Suppressor macrophage (primary cell): ENCODE data around the gene FIGNL2.

Source experiments
- DNase-seq, 4 experiments: peaks; one replicate each; pipeline ENCODE4 v3.0.0-alpha.2; 2020 to 2022

Gene FIGNL2

DNA sequence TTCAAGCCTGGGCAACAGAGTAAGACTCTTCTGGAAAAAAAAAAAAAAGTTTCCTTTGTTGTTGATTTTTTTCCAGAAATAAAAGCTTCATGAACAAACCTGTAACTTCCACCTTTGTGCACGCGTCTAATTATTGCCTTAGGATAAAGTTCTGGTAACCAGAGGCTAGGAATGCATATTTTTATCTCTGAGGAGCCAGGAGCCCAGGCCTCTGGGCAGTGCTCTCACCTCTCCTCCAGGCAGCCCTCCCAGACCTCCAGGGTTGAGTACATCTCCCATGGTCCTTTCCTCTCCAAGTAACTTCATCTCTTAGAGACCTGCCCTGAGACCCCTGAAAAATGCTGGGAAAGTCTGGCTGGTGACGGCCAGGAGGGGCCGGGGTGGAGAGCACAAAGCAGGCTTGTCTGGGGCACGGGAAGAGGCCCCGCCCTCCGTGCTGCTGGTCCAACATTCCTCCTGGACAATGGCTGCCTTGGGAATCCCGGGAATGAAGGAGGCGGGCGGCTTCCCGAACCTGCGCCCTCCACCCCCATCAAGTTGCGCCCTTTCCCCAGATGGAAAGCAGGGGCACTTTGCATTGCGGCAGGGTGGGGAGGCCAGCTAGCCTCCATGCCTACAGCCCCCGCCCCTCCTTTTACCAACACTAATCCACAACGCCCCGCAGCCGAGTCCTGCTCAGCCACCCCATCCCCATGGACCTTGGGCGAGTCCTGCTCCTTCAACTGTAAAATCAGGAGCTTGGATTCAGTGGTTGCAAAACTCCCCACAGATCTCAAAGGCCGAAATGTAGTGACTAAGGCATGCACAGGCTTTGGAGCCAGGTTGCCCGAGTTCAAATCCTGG, 7.3 kb upstream of the FIGNL2 start:
- no peak for DNase-seq

DNA sequence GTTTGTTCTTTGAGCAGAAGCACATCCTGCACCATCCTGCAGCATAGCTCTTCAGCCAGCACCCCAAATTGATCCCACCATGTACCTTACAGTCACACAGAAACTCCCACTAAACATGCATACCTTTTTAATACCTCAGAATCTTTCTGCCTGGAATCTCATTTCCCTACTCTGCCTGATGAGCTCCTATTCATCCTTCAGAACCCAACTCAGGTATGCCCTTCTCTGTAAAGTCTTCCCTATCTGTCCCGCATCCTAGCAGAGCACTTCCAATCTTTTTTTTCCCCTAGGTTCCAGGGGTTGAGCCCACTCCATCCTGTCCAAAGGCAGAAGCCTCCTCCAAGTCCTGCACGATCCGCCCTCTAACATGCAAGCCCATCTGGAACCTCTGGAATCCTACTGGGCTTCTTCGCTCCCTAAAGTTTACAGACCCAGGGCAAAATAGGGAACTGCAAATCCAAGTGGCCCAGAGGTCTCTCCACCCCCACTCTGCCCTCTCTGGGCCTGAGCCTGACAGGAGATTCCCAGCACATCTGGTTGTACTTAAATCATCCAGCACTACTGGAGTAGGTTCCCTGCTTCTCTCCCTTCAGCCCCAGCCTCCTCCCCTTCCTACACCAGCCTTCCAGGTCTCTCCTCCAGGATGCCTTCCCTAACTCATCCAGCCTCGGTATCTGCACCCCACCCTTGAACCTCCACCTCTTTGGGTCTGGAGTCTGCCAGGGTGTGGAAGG, 4.1 kb upstream of the FIGNL2 start:
- peak in 2 of 4 experiments; percentile 41 to 45 for DNase-seq

DNA sequence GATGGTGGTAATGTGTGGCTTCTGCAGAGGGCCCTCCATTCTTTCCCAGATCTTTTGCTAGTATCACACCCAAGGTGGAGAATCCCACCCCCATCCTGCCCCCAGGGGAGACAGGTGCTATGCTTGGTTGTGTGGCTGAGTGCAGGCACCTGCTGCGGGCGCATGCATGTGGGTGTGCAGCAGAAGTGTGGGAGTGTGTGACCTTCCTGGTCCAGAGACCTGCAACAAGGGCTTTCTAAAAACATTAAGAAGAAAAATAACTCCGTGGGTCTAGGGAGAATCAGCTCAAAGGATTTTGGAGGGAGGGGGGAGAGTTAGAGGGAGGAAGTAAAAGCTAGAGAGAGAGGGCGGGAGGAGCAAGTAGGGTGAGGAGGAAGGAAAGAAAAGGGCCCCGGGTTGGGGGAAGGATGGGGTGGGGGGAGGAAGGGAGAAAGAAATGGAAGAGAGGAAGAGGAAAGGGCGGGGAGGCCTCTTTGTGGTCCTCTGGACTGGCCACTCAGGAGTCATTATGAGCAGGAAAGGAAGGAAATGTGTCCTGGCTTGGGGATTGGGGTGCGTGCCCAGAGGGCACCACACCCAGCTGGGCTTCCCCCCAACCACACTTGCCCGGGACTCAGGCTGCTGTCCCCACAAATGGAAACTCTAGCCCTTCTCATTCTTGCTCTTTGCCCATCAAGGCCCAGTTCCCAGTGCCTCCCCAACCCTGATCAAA, 3.1 kb upstream of the FIGNL2 start:
- DNase-seq: peak in 3 of 4 experiments; percentile 15 to 55 (median 38)

DNA sequence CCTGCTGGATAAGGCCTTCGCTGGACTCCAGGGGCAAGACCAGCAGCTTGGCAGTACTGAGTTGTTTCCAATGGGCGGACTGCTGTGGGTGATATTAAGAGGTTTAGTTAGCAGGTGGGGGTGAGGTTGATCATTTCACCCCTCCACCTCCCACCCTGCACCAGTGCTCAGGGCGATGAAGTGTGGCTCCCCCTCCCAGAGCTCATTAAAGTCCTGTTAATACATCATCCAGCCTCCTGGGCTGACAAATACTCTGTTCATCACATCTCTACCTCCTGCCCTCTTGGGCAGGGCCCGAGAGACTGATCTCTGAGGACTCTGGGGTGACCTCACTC, 2.4 kb upstream of the FIGNL2 start:
- no peak for DNase-seq

DNA sequence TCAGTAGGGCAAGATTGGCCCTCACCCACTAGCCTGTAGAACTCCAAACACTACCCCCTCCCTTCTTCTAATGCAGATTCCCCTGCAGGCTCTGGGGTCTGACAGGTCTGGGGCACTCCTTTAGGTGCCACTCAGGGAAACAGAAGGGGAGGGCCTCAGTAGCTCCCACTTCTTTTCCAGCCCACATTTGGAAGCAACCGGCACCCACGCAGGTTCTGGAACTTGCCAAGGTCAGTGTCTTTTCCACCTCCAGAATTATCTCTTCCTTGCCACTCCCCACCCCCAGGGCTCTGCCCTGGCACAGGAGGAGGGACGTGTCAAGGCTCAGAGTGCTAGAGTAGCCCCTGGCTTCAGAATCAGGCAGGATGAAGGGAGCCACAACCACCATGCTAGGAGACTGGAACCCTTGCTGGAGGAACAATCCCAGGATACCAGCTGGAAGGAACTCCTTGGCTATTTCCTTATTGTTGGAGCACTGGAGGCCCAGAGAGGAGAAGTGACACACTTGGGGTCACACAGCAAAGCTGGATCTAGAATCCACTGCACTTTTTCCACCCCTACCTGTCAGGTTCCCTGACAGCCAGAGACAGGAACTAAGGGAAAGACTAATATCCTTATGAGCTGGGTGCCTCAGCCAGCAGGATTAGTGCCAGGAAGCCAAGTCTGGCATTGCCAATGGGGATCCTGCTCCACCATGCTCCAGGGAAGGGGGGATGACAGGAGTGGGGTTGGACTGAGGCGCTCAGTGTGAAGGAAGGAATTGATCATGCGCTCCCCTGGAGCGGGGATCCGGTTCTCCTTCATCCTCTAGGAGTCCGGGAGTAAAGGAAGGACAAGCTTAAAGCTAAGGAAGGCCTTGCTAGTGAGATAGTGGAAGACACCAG, 1.8 kb upstream of the FIGNL2 start:
- no peak for DNase-seq

DNA sequence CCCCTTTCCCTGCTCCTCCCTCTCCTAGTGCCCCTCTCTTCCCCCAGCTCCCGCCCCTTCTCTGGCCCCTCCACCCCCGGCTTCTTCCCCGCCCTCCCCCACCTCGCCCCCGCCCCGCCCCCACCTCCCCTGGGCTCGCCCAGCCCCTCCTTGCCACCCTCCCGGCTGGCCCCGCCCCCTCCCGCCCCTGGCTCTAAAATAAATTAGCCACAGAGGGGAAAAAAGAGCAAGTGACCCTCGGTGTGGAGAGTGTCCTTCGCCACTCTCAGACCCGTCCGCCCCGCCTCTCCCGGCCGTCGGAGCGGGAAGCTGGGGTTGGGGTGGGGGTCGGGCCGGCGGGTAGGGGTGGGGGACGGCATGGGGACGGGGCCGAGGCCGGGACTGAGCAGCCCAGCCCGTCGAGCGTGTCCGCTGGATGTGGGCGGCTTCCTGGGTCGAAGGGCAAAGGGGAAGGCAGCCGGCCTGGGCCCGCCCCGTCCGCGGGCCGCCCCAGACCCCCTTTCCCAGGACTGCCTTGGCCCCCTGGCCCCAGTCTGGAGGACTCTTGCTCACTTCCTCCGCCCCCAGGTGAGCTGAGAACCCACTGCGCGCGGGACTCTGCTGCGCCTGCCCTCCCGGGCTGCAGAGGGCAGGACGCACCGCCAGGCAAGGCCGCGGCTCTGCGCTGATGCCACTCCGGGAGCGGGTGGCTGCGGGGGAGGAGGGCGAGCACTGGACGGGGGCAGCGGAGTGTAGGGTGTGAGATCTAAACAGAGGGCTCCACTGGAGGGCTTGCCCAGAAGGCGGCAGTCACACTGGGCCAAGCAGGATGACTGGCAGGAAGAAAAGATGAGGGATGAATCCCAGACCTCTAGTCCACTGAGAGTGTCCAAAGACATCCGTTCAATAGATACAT, 570 bp upstream of the FIGNL2 start:
- DNase-seq: no peak

DNA sequence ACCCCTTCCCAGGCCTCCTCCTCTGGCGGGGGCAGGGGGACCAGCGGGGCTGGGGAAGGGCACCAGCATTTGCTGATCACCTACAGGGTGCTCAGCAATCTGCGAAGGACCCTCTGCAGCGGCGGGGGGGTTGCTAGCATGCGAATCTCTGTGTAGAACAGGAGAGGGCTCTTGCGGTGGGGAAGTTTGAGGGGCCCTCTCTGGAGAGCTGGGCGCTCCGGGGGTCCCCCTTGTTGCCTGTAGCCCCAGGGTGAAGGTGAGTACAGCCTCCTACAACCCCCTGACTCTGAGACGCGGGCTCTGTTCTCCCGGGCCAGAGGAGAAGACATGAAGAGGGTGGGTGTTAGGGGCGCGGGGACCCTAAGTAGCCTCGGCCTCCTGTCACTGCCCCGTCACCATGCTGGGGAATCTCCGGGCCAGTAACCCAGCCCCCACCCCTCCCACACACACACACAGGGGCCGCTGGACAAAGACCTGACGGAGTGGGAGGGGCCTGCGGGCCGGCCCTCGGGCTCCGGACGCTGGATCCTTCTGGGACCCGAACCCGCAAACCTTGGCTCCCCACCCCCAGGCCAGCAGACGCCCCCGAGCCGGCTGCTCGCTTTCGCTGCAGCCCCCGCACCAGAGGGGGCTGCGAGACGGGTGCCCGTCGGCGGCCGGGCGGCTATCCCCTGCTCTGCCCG, 734 bp downstream of the FIGNL2 start:
- DNase-seq: no peak

DNA sequence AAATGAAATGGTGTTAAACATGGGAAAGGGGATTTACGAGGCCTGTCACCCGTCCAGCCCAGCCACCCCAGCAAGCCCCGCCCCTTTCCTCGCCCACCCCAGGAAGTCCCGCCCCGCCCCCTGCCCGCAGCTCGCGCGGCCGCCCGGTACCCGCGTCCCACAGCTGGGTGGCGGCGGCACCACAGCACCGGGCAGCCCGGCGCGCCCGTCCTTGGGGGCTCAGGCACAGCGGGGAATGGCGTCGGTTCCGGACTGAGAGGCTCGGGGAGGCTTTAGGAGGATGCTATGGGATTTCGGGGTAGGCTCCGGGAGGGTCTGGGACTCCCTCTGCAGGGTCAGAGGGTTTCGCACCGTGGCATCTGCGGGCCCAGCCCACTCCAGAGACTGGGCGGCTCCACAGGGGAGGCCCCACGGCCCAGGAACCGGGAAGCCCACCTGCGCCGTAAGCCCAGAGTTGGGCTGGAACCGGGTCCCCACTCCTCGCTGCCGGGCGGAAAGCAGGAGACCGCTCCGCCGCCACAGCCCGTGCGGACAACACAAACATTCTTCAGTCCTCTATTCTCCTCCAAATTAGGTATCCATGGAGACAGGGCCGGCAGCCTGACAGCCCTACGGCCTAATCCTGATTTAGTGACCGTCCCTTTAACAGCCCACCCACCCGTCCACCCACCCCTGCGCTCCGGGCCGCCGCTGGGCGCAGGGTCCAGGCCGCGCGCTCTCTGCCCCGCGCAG, 1.4 kb downstream of the FIGNL2 start:
- DNase-seq: peak in 2 of 4 experiments; percentile 46 to 55

DNA sequence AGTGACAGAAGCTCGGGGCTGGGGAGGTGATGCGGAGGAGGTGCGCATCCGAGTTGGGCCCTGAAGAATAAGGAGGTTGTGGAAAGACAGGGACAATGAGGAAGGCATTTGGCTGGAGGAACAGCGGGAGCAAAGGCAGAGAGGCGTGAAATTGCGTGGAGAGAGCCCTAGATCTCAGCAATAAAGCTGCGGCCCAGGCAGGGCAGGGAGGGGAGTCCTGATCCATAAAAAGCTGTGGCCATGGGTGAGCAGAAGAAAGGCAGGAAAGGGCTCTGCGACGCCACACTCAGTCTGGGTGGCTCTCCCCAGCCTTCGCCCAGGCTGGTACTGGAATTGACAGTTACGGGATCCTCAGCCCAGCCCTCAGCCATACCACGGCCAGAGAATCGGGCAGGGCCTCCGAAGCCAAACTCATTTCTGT, 2.2 kb downstream of the FIGNL2 start:
- DNase-seq: no peak

DNA sequence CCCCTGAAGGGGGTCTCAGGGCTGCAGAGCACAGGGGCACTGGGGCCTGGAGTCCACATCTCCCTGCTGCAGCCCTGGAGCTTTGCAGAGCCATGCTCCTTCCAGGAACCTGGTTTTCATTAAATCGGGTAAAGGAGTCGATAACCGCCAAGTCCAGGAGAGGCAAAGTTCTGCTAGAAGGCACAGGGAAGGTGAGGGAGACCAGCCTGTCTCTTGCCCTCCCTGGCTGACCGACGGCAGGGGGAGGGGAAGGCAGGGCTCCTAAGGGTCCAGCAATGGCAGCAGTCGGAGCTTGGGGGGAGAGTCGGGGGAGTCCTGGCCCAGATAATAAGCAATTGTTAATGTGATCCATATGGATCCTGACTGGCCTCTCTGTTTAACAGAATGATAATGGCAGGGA, 3.0 kb downstream of the FIGNL2 start:
- DNase-seq: no peak

DNA sequence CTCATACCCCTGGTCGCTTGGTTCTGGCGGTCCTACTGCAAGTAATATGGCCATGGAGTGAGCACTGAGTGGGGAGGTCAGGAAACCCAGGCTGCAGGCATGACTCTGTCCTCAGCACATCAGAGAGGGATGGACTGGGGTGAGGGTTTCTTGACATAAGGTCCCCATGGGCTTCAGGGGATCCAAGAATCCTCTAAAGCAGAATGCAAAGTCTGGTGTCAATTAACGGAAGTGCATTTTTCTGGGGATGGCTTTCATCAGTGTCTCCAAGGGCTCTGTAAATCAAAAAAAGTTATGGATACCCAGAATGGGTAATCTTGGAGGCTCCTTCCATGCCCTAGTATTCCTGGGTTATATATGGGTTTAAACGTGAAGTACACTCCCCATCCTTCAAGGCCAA, 3.7 kb downstream of the FIGNL2 start:
- no peak for DNase-seq

DNA sequence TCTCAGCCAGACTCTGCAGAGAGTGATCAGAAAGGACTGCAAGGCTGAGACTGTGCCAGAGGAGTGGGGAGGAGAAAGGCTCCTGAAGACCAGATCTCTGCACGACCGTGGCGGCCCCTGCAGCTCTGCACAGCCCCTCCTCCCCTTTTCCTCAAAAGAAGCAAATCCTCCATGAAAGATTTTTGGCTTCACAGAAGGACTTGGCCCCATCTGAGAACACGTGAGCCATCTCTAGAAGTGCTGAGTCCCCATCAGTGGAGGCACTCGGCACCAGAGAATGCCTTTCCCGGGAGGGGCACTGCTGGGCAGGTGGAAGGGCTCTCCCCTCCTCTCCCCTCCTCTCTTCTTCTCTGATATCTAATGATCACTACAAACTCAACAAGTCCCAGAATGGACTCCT, 6.8 kb downstream of the FIGNL2 start:
- no peak for DNase-seq

DNA sequence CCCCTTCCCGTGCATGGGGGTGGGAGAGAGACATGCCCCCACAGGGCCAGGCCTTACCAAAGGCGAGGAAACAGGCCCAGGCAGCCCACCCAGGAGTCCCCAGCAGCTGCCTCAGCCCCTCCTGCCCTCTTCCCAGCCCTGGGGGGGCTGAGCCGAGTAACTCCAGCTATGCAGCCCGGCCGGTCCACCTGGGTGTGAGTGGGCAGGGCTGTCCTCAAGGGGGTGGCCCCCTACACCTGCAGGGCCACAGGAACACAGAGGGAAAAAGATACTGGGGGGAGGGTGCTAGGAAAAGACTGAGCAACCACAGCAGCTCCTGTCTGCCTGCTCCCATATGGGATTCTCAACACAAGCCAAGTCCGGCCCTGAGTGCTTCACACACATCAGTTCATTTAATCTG, 7.6 kb downstream of the FIGNL2 start:
- no peak for DNase-seq

DNA sequence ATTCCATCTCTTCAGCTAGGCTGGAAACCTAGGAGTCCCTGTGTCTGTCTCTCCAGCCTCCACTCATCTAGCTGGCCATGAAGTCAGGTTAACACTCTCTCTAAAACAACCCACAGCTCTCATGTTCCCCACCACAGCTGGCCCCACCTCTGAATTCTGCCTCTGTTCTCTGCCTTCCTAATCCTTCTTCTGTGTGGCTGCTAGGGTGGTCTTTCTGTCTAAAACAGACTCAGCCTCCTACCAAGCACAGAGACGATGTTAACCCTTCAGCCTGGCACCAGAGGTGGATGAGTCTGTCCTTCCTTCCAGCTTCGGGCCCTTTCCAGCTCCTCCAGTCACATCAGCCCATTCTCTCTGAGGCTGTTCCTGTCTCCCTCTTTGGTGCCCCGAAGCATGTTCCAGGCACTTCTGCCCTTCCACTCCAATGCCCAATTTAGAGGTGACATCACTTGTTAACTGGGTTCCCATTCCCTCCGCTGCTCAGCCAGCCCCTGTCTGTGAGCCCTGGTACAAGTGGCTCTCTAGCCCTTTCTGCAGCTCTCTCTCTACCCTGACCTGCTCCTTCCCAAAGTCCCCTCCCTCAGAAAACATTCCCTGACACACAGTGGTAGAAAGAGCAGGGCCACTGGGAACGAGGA, 9.1 kb downstream of the FIGNL2 start:
- DNase-seq: peak in 1 of 4 experiments; percentile 17

DNA sequence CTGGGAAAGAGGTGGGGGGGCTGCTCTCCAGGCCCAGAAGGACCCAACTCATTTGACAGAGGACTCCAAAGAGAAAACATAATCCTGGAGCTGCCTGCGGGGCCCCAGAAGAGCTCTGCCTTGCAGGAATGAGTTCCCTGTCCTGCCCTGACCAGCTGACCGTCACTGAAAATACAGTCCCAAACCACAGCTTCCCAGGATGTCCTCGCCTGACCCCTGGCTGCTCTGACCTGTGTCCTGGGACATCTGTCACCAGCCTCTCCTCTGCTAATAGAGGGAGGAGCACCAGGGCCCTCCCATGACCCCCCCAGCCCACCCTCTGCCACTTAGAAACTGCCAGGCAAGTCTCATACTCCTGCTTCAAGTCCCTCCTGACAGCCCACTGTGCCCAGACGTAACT, 9.8 kb downstream of the FIGNL2 start:
- DNase-seq: peak in 1 of 4 experiments; percentile 41

DNA sequence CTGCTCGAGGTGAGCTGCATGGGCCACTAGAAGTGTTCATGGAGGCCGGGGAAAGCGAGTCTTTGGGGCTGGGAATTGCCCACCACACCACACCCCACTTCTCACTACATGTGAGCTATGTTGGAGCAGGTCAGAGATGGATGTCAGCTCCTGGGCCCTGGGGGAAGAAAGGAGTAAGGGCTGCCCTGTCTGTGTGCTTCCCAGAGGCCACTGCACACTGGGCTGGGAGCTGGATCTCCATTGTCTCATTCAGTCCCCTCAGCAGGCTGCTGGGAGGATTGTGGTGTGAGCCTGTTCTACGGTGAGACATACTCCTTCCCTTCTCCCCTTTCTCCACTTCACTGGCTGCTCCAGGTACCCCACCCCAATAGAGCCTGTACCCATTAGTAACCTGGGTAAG, 10.5 kb downstream of the FIGNL2 start:
- no peak for DNase-seq

DNA sequence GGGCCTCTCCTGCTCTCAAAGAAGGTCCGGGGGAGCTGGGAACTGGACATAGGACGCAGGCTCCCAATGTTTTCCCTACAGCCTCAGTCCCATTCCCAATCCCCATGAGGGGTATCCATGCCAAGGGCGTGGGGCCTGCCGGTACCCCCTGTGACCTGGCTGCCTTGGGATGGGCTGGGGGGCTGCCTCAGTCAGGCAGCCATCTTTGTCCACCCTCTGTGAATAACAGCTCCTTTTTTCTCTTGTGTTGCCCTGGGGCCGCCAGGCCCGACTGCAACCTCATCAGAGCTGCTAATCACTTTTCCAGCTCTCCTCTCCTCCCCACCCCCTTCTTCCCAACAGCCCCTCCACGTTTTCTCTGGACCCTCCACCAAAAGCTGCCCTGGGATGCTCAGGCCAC, 11.2 kb downstream of the FIGNL2 start:
- DNase-seq: no peak

DNA sequence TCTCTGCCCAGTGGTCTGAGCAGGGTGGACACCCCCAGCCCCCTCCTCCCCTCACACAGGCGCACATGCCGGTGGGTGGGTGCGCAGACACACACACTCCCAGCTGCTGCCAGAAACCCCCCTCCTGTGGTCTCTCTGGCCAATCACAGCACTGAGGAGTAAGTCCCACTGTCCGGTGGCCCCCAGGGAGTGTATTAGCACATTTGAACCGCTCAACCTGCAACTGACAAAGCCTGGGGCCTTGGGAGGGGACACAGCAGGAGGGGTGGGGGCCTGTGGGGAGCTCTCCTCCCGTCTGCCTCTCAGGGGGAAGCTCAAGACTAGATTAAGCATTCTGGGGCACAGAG, 11.7 kb downstream of the FIGNL2 start:
- DNase-seq: no peak

DNA sequence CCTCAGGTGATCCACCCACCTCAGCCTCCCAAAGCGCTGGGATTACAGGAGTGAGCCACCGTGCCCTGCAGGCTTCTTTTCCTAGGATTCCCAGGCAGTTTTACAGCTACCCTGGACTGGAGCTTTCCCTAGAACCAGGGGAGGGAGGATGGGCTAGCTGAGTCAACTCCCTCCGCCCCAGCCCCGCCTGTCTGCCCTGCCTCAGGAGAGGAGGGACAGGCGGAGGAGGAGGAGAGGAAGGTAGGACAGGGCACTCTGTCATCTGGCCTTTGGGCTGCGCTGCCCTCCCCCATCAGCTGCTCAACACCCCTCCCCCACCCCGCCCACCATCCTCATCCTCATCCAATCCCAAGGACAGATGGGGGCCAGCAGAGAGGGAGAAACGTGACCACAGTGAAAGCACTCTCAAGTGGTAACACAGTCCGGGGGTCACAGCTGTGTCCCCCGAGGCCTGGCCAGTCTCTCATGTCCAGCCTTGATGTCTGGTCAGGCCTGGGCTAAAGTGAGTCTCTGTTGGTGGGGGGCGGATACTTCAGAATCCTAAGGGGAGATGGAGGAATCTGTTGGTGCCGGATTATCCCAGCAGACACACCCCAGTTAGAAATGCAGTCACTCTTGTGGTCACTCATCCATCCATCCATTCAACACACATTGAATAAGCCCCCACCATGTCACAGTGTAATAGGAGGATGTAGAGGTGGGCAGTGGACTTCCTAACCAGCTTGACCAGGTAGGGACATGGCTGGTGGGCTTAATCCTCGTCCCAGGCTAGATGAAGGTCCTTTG, 12.3 kb downstream of the FIGNL2 start:
- no peak for DNase-seq
